Colonic mucosa (tissue), 4 donors: ENCODE data around the gene AKAP8L. TPM values are rescaled to one million over a fixed set of nuclear protein-coding genes. Genes with fewer than 3 reads are reported as not detected.

ENCODE experiments used
- DNase-seq: peaks from one replicate; pipeline ENCODE4 v3.0.0-alpha.2; 2020
- H3K27ac ChIP-seq: fragments of 200-600 bp; one replicate; pipeline ENCODE4 v1.8.0; 2021
- H3K27me3 ChIP-seq: fragments of 200-600 bp; one replicate; pipeline ENCODE4 v1.8.0; 2021
- H3K36me3 ChIP-seq: fragments of 200-600 bp; one replicate; pipeline ENCODE4 v1.8.0; 2021
- H3K4me1 ChIP-seq: fragments of 200-600 bp; one replicate; pipeline ENCODE4 v1.8.0; 2021; ENCODE audit warnings: mild to moderate bottlenecking
- H3K4me3 ChIP-seq: fragments of 200-600 bp; one replicate; pipeline ENCODE4 v1.8.0; 2021
- H3K9ac ChIP-seq, 2 donors: one replicate each; pipeline ENCODE4 v1.7.0; 2013; ENCODE audit warnings: control low read depth in 2 of 2, low read depth in 2 of 2, low read length in 2 of 2
- H3K9me3 ChIP-seq: fragments of 200-600 bp; one replicate; pipeline ENCODE4 v1.8.0; 2021
- intact Hi-C: fragments of 100-400 bp; cut with DNase I; formaldehyde crosslinking; loops from one replicate; pipeline ENCODE4 v1.14.1; 2022
- total RNA-seq, 2 donors: library from RNA; stranded (reverse); fragmentation: NEBNext Ultra II Directional in 1 of 2; extraction: Animal tissue kit (Norgen Biotek cat#: 25700) in 1 of 2; gene quantifications; one replicate each; pipeline ENCODE4 v1.2.1, GENCODE V29; 2021
- TF ChIP-seq, protein P1 (sequence below): fragments of 200-600 bp; IDR thresholded peaks from one replicate; pipeline ENCODE4 v1.8.0; 2022; ENCODE audit warnings: antibody characterized with exemption, mild to moderate bottlenecking
- donor health status: healthy.
- donor health status: DM: no; HTN: no; CAD: no.
- donor health status: DM: no; HTN: no; CAD: no.

AKAP8L gene
- total RNA-seq, 2 donors from 2014 or later, result 63.5 to 70.2 TPM

DNA sequence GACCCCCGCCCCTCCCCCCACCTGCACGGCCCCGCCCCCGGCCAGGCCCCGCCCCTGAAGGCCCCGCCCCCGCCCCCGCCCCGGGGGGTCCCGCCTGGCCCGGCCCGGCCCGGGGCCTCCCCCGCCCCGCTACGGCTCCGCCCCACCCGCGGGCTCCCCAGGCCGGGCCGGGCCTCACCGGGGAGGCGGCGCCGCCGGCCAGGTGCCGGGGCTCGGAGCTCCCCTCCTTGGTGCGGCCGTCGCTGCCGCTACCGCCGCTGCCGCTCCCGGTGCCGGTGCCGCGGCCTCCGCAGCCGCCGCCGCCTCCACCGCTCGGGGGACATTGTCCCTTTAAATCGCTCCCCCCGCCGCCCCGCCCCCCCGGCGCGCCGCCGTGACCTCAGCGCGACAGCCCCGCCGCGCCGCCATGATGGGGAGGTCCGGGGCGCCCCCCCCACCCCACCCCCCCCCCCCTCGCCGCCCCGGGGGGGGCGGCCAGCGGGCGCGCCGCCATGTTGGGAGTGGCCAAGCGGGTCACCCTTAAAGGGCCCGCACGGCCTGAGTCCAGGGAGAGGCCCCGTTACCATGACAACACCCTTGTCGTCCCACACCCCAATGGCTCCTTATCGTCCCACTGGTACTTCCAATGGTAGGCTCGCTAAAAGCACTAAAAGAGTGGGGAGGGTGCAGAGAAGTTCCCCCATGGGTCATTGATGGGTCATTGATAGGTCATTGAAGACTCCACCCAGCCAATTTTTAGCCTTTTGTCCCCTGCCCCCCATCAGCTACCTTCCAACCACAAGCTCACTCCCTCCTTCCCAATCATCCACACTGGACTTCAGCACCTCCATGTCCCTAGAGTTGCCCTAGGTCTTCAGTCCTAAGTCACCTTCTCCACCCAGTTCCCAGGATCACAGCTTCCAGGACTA lies 31.1 kb upstream of the AKAP8L start, which contains the start of gene WIZ:
Gene WIZ (minus strand): TSS at position 337 of the 908 bp plus-strand sequence. CDS start 1,649 bp downstream, outside the sequence.
- H3K36me3 ChIP-seq, result no peaks in the 10 kb centered on the region
- no peaks in the 10 kb centered on the region for H3K9me3 ChIP-seq
- H3K4me3 ChIP-seq, result peak within 1 kb of the TSS; percentile 56
- H3K4me1 ChIP-seq, result no peaks in the 10 kb centered on the region
- H3K27me3 ChIP-seq, result peaks cover 7% of the 10 kb centered on the region
- intact Hi-C loops, result no loop called here
- H3K9ac ChIP-seq, result peak within 1 kb of the TSS in 1 of 2 donors; percentile 77
- no peak within 1 kb of the TSS for H3K27ac ChIP-seq
- TF ChIP-seq, protein P1, sequence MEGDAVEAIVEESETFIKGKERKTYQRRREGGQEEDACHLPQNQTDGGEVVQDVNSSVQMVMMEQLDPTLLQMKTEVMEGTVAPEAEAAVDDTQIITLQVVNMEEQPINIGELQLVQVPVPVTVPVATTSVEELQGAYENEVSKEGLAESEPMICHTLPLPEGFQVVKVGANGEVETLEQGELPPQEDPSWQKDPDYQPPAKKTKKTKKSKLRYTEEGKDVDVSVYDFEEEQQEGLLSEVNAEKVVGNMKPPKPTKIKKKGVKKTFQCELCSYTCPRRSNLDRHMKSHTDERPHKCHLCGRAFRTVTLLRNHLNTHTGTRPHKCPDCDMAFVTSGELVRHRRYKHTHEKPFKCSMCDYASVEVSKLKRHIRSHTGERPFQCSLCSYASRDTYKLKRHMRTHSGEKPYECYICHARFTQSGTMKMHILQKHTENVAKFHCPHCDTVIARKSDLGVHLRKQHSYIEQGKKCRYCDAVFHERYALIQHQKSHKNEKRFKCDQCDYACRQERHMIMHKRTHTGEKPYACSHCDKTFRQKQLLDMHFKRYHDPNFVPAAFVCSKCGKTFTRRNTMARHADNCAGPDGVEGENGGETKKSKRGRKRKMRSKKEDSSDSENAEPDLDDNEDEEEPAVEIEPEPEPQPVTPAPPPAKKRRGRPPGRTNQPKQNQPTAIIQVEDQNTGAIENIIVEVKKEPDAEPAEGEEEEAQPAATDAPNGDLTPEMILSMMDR, result no peak
- DNase-seq, result peak; percentile 80

DNA sequence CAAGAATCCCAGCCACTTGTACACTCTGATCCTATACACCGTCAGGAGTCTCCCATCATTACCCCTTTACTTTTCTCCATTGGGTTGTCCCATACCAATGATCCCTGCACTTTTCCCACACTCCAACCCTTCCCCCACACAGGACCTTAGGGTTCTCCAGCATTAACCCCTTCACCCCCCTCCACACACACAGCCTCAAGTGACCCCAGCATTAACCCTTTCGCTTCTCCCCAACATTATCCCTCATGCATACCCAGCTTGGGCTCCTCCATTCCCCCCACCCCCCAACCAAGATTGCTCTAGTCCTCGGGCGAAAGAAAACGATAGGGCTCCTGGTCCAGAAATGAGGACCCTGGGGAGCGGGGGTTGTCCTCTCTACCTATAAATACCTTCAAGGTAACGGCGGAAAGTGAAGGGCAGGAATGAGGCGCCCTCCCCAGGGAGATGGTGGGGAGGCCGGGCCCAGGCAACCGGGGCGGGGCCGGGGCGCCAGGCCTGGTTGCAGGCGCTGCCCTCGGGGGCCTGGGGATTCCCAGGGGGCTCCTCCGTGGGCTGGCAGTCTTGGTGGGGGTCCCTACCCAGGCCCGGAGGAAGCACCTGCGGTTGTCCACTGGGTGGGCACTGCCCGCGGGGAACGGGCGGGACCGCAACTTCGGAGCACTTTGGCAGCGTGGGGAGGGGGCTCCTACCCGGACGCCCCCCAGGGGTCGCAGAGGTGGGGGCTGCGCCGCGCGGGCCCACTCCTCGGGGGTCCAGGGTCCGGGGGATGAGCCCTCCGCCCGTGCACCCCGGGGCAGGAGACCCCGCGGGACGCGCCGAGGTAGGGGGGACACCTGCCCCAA lies 30.2 kb upstream of the AKAP8L start:
- H3K9ac ChIP-seq, result peak overlapping the region in 1 of 2 donors; percentile 77
- no peaks in the 10 kb centered on the region for H3K36me3 ChIP-seq
- no peak for DNase-seq
- intact Hi-C loops, result no loop called here
- no peaks in the 10 kb centered on the region for H3K4me1 ChIP-seq
- TF ChIP-seq, protein P1, result no peak
- H3K9me3 ChIP-seq, result no peaks in the 10 kb centered on the region
- no peak overlapping the region for H3K27ac ChIP-seq
- H3K27me3 ChIP-seq, result peaks cover 5% of the 10 kb centered on the region
- peak overlapping the region; percentile 56 for H3K4me3 ChIP-seq

DNA sequence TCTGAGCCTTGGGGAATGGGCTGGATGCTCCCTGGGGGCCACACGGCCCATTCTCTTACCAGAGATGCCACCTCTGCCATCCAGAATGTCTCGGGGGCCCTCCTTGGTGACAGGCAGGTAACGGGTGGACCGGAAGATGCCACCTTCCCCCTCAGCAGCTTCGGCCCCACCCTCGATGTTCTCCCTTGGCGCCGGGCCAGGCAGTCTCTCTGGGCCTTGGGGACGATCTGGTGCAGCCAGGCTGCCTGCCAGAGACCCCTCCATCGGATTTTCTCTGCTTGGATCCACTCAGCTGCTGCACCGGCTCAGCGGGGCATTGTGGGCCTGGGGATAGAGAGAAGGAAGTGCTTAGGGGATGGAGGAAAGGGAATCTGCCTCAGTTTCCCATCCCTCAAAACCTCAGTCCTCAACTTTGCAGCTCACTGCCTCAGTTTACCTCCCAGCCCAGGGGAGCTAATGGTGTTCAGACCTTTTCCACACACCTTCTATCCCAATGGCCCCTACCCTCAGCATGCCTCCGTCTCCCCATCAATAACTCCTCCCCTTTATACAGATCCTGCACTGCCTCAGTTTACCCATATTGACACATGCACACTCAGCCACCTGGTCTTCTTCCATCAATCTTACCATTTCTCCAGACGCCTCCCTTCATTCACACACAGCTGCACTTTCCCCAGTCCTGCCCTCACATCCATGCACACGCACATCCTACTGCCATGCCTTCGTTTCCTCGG lies 29.4 kb upstream of the AKAP8L start:
- DNase-seq, result no peak
- H3K27ac ChIP-seq, result no peak overlapping the region
- intact Hi-C loops, result no loop called here

DNA sequence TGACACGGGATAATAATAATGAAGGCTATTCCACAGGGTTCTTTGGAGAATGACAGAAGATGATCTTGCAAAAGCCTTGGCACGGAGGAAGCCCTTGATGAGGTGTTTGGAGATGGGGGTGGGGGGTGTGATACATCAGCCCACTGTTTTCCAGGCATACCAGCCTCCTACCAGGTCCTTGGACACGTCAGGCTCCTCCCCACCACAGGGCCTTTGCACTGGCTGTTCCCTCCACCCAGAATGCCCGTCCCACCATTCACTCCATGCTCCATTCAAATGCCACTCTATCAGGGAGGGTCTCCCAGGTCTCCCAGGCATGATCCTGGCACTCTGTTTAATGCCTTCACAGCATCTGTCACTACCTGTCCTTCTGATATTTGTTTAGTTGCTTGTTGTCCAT lies 28.3 kb upstream of the AKAP8L start:
- Histone ChIP-seq H3K4me1 (no peaks in the 10 kb centered on the region), H3K27ac (no peak overlapping the region), H3K9ac (no peak overlapping the region), H3K9me3 (no peaks in the 10 kb centered on the region), H3K27me3 (no peaks in the 10 kb centered on the region), H3K4me3 (no peak overlapping the region), H3K36me3 (no peaks in the 10 kb centered on the region)
- TF ChIP-seq, protein P1, result no peak
- intact Hi-C loops, result no loop called here
- no peak for DNase-seq

More for the DNA sequence above, 29.4 kb upstream of the AKAP8L start:
- H3K4me3 ChIP-seq, result no peak overlapping the region
- H3K36me3 ChIP-seq, result no peaks in the 10 kb centered on the region
- H3K4me1 ChIP-seq, result no peaks in the 10 kb centered on the region
- TF ChIP-seq, protein P1, result no peak
- no peak overlapping the region for H3K9ac ChIP-seq
- H3K9me3 ChIP-seq, result no peaks in the 10 kb centered on the region
- no peaks in the 10 kb centered on the region for H3K27me3 ChIP-seq
